Measurements from ENCODE around the gene TCTN3. TPM values are rescaled to one million over a fixed set of nuclear protein-coding genes. Genes with fewer than 3 reads are reported as not detected.
A peak's percentile ranks its signal among the peaks of the same experiment; 100 is the strongest.

TCTN3 gene
- total and polyA plus RNA-seq, 2 of the 13 experiments (the other 11 are each of a cell fraction or from before 2014, with no cell fraction given): 53.3 to 60.0 TPM

- no peak for TF ChIP-seq ZNF275 (CRISPR knock-in tag; IDR thresholded peaks at IDR 0.05; ENCODE audit: borderline replicate concordance)
- no peak for TF ChIP-seq SMARCC2 (IDR thresholded peaks at IDR 0.05)
- no peak for TF ChIP-seq ZSCAN25 (CRISPR knock-in tag; IDR thresholded peaks at IDR 0.05)
- TF ChIP-seq ESRRA (CRISPR knock-in tag; IDR thresholded peaks at IDR 0.05; ENCODE audit: low read depth): no peak
- no peak for TF ChIP-seq KDM4B (CRISPR knock-in tag; IDR thresholded peaks at IDR 0.05)
- no peak for TF ChIP-seq ZNF674 (CRISPR knock-in tag; IDR thresholded peaks at IDR 0.05; ENCODE audit: low read depth)
- TF ChIP-seq FOXK1 (CRISPR knock-in tag; IDR thresholded peaks at IDR 0.05; ENCODE audit: borderline replicate concordance, low read depth): no peak
- TF ChIP-seq CC2D1A (CRISPR knock-in tag; IDR thresholded peaks at IDR 0.05): no peak
- TF ChIP-seq FOXP4 (CRISPR knock-in tag; IDR thresholded peaks at IDR 0.05): peak; percentile 9; the same call in 1 of the 2 replicates
- no peak for TF ChIP-seq ZFP36L2 (CRISPR knock-in tag; IDR thresholded peaks at IDR 0.05)
- TF ChIP-seq DZIP1 (CRISPR knock-in tag; IDR thresholded peaks at IDR 0.05): no peak
- TF ChIP-seq ARNT2 (CRISPR knock-in tag; IDR thresholded peaks at IDR 0.05; ENCODE audit: low read depth): no peak
- peak; percentile 41; the same call in 1 of the 2 replicates for TF ChIP-seq POLR2G (IDR thresholded peaks at IDR 0.05; ENCODE audit: low read depth, low read length)
- TF ChIP-seq ZFP90 (CRISPR knock-in tag; IDR thresholded peaks at IDR 0.05; ENCODE audit: borderline replicate concordance): no peak
- TF ChIP-seq TRIM24 (CRISPR knock-in tag; IDR thresholded peaks at IDR 0.05): no peak
- TF ChIP-seq HMG20B (CRISPR knock-in tag; conservative IDR thresholded peaks at IDR 0.05): peak; percentile 84; the same call in 1 of the 2 replicates
- peak; percentile 73; the same call in 1 of the 2 replicates for TF ChIP-seq ZSCAN9 (CRISPR knock-in tag; IDR thresholded peaks at IDR 0.05; ENCODE audit: borderline replicate concordance)
- TF ChIP-seq SALL1 (CRISPR knock-in tag; IDR thresholded peaks at IDR 0.05): peak; percentile 14; the same call in 1 of the 2 replicates
- TF ChIP-seq ZNF652 (CRISPR knock-in tag; IDR thresholded peaks at IDR 0.05; ENCODE audit: borderline replicate concordance, low read depth): no peak
- TF ChIP-seq ZBTB49 (CRISPR knock-in tag; IDR thresholded peaks at IDR 0.05; ENCODE audit: borderline replicate concordance): no peak
Observed at GRCh38 chr10:95661818-95662217, 31.9 kb downstream of the TCTN3 start (continued).

Data from HepG2 (cell line).